Testis (tissue), 3 donors: ENCODE results near the gene HSF2BP. TPM values are rescaled to one million over a fixed set of nuclear protein-coding genes. Genes with fewer than 3 reads are reported as not detected.

Source experiments
- DNase-seq: peaks from one replicate; pipeline ENCODE4 v3.0.0-alpha.2; 2019
- H3K27ac ChIP-seq, 2 donors: fragments of 200-600 bp; sonication (generic); one replicate each; pipeline ENCODE4 v1.5.1; 2019
- H3K27me3 ChIP-seq: fragments of 200-600 bp; sonication (generic); one replicate; pipeline ENCODE4 v1.5.1; 2019
- H3K36me3 ChIP-seq: fragments of 200-600 bp; sonication (generic); one replicate; pipeline ENCODE4 v1.5.1; 2017; ENCODE audit warnings: low read depth; ENCODE audit errors: missing control alignments
- H3K4me1 ChIP-seq: fragments of 200-600 bp; sonication (generic); one replicate; pipeline ENCODE4 v1.5.1; 2019
- H3K4me3 ChIP-seq, 2 donors: fragments of 200-600 bp; sonication (generic); one replicate each; pipeline ENCODE4 v1.5.1; 2017 to 2019
- H3K9me3 ChIP-seq: fragments of 200-600 bp; sonication (generic); one replicate; pipeline ENCODE4 v1.5.1; 2017
- POLR2A ChIP-seq: fragments of 450-650 bp; IDR thresholded peaks from one replicate; pipeline ENCODE4 v1.6.1; 2017; ENCODE audit warnings: antibody characterized with exemption, mild to moderate bottlenecking, moderate library complexity
- WGBS, 2 donors: methylation state at CpG; one replicate each; pipeline ENCODE4 v1.1.5; 2018; 5-methylcytosine and 5-hydroxymethylcytosine counted together
- intact Hi-C: fragments of 100-400 bp; cut with DNase I; formaldehyde crosslinking; loops from one replicate; pipeline ENCODE4 v1.15.1; 2023; ENCODE audit warnings: low total_unique reads
- polyA plus RNA-seq: library from polyadenylated mRNA; stranded (reverse); fragments of 350-450 nt; fragmentation: Illumina TruSeq; extraction: RNeasy Lipid Tissue Mini Kit (QIAGEN cat#74804); gene quantifications from one replicate; pipeline ENCODE4 v1.2.3, GENCODE V29; 2014; ENCODE audit warnings: low read depth, low replicate concordance; ENCODE audit not compliant: insufficient read depth
- total RNA-seq, 2 donors: library from RNA; depleted of rRNA; stranded (reverse); fragments of >200 nt; gene quantifications; one replicate each; pipeline ENCODE4 v1.2.3, GENCODE V29; 2016
- TF ChIP-seq, protein P1 (sequence below), 3 experiments: fragments of 450-650 bp in 2 of 3; fragments of 200-600 bp in 1 of 3; sonication (generic) in 1 of 3; IDR thresholded peaks; one replicate each; pipeline ENCODE4 v1.5.1; 2016 to 2019; ENCODE audit warnings: antibody characterized with exemption in 3 of 3, mild to moderate bottlenecking in 2 of 3, moderate library complexity in 1 of 3

The HSF2BP gene
- total and polyA plus RNA-seq, 3 donors from 2014 or later: 28.3 to 46.5 (median 36.3) TPM

DNA sequence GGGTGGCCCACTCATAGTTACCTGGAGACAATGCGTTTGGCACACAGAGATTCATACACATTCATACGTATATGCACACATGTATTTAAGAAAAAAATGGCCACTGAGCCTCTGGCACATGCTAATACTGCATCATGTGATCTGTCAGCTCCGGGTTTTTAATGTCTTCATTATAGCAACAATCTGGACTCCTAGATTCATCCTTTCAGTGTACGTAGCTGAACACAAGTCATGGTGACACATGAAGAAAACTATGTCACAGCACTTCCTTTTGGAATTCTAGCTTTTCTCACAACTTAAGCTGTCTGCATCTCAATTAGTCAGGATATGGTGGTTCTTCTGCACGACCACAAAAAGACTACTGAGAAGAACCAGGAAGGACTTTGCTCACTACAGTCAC lies 24.7 kb downstream of the HSF2BP start:
- no peaks in the 10 kb centered on the region for H3K36me3 ChIP-seq
- H3K4me3 ChIP-seq: no peak overlapping the region
- intact Hi-C loops: no loop called here
- DNase-seq: no peak
- WGBS, 2 donors: 88 to 90% methylated on average over 5 of the region's 5 CpGs
- H3K4me1 ChIP-seq: no peaks in the 10 kb centered on the region
- TF ChIP-seq, protein P1, sequence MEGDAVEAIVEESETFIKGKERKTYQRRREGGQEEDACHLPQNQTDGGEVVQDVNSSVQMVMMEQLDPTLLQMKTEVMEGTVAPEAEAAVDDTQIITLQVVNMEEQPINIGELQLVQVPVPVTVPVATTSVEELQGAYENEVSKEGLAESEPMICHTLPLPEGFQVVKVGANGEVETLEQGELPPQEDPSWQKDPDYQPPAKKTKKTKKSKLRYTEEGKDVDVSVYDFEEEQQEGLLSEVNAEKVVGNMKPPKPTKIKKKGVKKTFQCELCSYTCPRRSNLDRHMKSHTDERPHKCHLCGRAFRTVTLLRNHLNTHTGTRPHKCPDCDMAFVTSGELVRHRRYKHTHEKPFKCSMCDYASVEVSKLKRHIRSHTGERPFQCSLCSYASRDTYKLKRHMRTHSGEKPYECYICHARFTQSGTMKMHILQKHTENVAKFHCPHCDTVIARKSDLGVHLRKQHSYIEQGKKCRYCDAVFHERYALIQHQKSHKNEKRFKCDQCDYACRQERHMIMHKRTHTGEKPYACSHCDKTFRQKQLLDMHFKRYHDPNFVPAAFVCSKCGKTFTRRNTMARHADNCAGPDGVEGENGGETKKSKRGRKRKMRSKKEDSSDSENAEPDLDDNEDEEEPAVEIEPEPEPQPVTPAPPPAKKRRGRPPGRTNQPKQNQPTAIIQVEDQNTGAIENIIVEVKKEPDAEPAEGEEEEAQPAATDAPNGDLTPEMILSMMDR (IDR thresholded peaks at IDR 0.05): no peak
- TF ChIP-seq POLR2A: no peak
- no peak overlapping the region for H3K27ac ChIP-seq
- H3K9me3 ChIP-seq: no peaks in the 10 kb centered on the region
- H3K27me3 ChIP-seq: no peaks in the 10 kb centered on the region

DNA sequence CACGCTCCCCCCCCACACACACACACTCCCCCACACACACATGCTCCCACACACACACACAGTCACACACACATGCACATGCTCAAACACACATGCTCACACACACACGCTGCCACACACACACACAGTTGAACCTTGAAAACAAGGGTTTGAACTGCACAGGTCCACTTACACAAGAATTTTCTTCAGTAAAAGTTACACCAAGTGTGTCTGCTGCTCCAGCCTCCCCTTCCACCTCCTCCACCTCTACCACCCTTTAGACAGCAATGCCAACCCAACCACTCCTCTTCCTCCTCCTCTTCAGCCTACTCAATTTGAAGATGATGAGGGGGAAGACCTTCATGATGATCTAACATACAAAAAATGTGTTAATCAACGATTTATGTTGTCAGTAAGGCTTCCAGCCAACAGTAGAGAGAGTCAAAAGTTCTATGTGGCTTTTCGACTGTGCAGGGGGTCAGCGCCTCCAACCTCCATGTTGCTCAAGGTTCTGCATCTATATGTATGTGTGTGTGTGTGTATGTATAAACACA lies 26.8 kb downstream of the HSF2BP start:
- no peaks in the 10 kb centered on the region for H3K9me3 ChIP-seq
- TF ChIP-seq POLR2A: no peak
- TF ChIP-seq, protein P1 (IDR thresholded peaks at IDR 0.05): no peak
- no peaks in the 10 kb centered on the region for H3K4me1 ChIP-seq
- intact Hi-C loops: no loop called here
- no peaks in the 10 kb centered on the region for H3K27me3 ChIP-seq
- H3K4me3 ChIP-seq: no peak overlapping the region
- WGBS, 2 donors: 68 to 80% methylated on average over 5 of the region's 5 CpGs
- no peak overlapping the region for H3K27ac ChIP-seq
- H3K36me3 ChIP-seq: no peaks in the 10 kb centered on the region
- DNase-seq: no peak

DNA sequence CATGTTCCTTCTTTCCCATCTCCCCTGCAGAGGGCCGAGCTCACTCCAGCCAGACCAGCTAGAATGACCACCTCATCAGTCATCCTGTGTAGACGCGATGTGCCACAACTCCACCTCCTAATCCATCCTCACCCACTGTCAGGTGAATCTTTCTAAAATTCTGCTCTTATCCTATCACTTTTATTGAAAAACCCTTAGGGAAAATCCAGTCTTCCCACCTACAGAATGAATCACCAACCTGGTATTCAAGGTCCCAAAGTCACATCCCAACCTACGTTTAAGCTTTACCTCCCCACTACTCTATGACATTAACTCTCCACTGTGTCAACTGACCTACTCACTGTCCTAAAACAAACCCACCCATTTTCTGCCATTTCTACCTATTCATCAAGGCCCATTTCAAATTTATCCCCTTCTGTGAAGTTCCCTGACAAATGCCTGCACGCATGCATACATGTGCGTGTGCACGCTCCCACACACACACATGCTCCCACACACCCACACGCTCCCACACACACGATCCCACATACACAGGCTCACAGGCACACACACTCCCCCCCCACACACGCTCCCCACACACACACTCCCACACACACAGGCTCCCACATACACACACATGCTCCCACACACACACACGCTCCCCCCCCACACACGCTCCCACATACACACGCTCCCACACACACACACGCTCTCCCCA lies 27.7 kb downstream of the HSF2BP start:
- Histone ChIP-seq H3K36me3 (no peaks in the 10 kb centered on the region), H3K9me3 (no peaks in the 10 kb centered on the region), H3K27me3 (no peaks in the 10 kb centered on the region), H3K27ac (no peak overlapping the region), H3K4me1 (no peaks in the 10 kb centered on the region), H3K4me3 (no peak overlapping the region)
- no peak for DNase-seq
- intact Hi-C loops: no loop called here
- WGBS, 2 donors: 88 to 93% methylated on average over 14 of the region's 14 CpGs
- TF ChIP-seq, protein P1 (IDR thresholded peaks at IDR 0.05): no peak
- no peak for TF ChIP-seq POLR2A

DNA sequence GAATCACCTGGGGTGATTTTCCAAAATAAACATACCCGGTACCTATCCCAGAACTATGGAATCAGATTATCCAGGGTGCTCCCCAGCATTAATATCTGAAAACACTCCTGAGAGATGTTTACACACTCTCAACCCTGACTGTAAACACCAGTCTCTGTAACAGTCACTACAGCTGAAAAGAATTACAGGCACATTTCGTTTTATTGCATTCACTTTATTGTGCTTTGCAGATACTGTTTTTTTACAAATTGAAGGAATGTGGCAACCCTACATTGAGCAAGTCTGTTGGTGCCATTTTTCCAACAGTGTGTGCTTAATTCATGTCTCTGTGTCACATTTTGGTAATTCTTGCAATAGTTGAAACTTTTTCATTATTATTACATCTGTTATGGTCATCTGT lies 31.8 kb downstream of the HSF2BP start:
- no peaks in the 10 kb centered on the region for H3K27me3 ChIP-seq
- 93 to 95% methylated on average over 2 of the region's 2 CpGs for WGBS, 2 donors
- no peak overlapping the region for H3K27ac ChIP-seq
- DNase-seq: no peak
- no peaks in the 10 kb centered on the region for H3K36me3 ChIP-seq
- H3K9me3 ChIP-seq: no peaks in the 10 kb centered on the region
- TF ChIP-seq POLR2A: no peak
- TF ChIP-seq, protein P1 (IDR thresholded peaks at IDR 0.05): no peak
- intact Hi-C loops: no loop called here
- H3K4me1 ChIP-seq: peaks cover 4% of the 10 kb centered on the region
- no peak overlapping the region for H3K4me3 ChIP-seq

DNA sequence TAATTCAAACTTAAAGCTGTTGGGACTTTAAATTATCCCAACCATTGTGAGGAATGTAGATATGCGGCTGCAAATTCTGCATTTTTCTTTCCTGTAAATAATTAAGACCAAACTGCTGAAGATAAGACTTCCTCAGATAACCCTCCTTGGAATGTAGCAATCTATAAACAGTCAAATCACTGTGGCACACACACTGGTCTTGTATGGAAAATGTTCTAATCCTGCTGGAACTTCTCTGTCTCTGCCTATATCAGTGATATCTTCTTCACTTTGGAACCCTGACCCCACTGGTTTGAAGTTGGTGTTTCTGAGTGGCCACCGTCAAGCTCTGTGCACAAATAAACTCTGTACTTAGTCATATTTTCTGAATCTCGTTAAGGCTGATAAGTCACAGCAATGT lies 32.9 kb downstream of the HSF2BP start:
- intact Hi-C loops: no loop called here
- Histone ChIP-seq H3K9me3 (no peaks in the 10 kb centered on the region), H3K4me1 (peaks cover 4% of the 10 kb centered on the region), H3K36me3 (no peaks in the 10 kb centered on the region), H3K27me3 (no peaks in the 10 kb centered on the region), H3K27ac (no peak overlapping the region), H3K4me3 (no peak overlapping the region)
- TF ChIP-seq, protein P1 (IDR thresholded peaks at IDR 0.05): no peak
- no peak for TF ChIP-seq POLR2A
- no peak for DNase-seq
- 53 to 57% methylated on average over 3 of the region's 3 CpGs for WGBS, 2 donors
